Astrocyte (in vitro differentiated cells and primary cell): ENCODE measurements around the gene HDAC10. TPM values are rescaled to one million over a fixed set of nuclear protein-coding genes. Genes with fewer than 3 reads are reported as not detected.

Experiments
- DNase-seq: peaks from one replicate; pipeline ENCODE4 v3.0.0-alpha.2; 2010; ENCODE audit warnings: low read depth
- FAIRE-seq: peaks from 2 replicates; lab custom pipeline; 2011; peaks lifted over from hg19 to GRCh38; lab: Jason Lieb, UNC
- H2AFZ ChIP-seq: 2 replicates; pipeline ENCODE4 v1.6.0; 2012; ENCODE audit warnings: low read depth, low read length, inconsistent platforms
- H3K27ac ChIP-seq: 2 replicates; pipeline ENCODE4 v1.5.1; 2011; ENCODE audit warnings: low read depth, low read length, inconsistent platforms
- H3K27me3 ChIP-seq: 2 replicates; pipeline ENCODE4 v1.6.0; 2011; ENCODE audit warnings: low read length, inconsistent platforms; ENCODE audit not compliant: insufficient read depth
- H3K36me3 ChIP-seq: 2 replicates; pipeline ENCODE4 v1.5.1; 2011; ENCODE audit warnings: low read length, inconsistent platforms; ENCODE audit not compliant: insufficient read depth
- H3K4me1 ChIP-seq: 2 replicates; pipeline ENCODE4 v1.5.1; 2011; ENCODE audit warnings: low read length, inconsistent platforms; ENCODE audit not compliant: insufficient read depth
- H3K4me2 ChIP-seq: 2 replicates; pipeline ENCODE4 v1.6.0; 2012; ENCODE audit warnings: low read length, inconsistent platforms
- H3K4me3 ChIP-seq: 2 replicates; pipeline ENCODE4 v1.5.1; 2011; ENCODE audit warnings: low read depth, mild to moderate bottlenecking, low read length, inconsistent platforms; ENCODE audit not compliant: insufficient read depth
- H3K79me2 ChIP-seq: 2 replicates; pipeline ENCODE4 v1.6.0; 2012; ENCODE audit warnings: mild to moderate bottlenecking, low read length, inconsistent platforms; ENCODE audit not compliant: insufficient read depth
- H3K9ac ChIP-seq: 2 replicates; pipeline ENCODE4 v1.6.0; 2012; ENCODE audit warnings: mild to moderate bottlenecking, low read length, inconsistent platforms
- H3K9me3 ChIP-seq: 2 replicates; pipeline ENCODE4 v1.5.1; 2012; ENCODE audit warnings: low read depth, mild to moderate bottlenecking, low read length, inconsistent platforms; ENCODE audit not compliant: insufficient read depth
- H4K20me1 ChIP-seq: 2 replicates; pipeline ENCODE4 v1.6.0; 2012; ENCODE audit warnings: low read length, inconsistent platforms; ENCODE audit not compliant: insufficient read depth
- H3K27ac Mint-ChIP-seq: one replicate; pipeline ENCODE4 v1.8.0; 2021; ENCODE audit warnings: mild to moderate bottlenecking, mixed read lengths; ENCODE audit not compliant: unreplicated experiment
- H3K27me3 Mint-ChIP-seq: one replicate; pipeline ENCODE4 v1.8.0; 2021; ENCODE audit warnings: low read depth, mixed read lengths; ENCODE audit not compliant: unreplicated experiment
- H3K36me3 Mint-ChIP-seq: one replicate; pipeline ENCODE4 v1.8.0; 2021; ENCODE audit warnings: low read depth, mixed read lengths; ENCODE audit not compliant: unreplicated experiment
- H3K4me1 Mint-ChIP-seq: one replicate; pipeline ENCODE4 v1.8.0; 2021; ENCODE audit warnings: low read depth, mixed read lengths; ENCODE audit not compliant: unreplicated experiment
- H3K4me3 Mint-ChIP-seq: one replicate; pipeline ENCODE4 v1.8.0; 2021; ENCODE audit warnings: mild to moderate bottlenecking, moderate library complexity, mixed read lengths; ENCODE audit not compliant: unreplicated experiment
- H3K9me3 Mint-ChIP-seq: one replicate; pipeline ENCODE4 v1.8.0; 2021; ENCODE audit warnings: mild to moderate bottlenecking, mixed read lengths; ENCODE audit not compliant: unreplicated experiment
- EZH2 ChIP-seq: IDR thresholded peaks from 2 replicates; pipeline ENCODE4 v1.6.1; 2012; ENCODE audit warnings: mild to moderate bottlenecking, low read length, inconsistent platforms; ENCODE audit not compliant: insufficient read depth
- total RNA-seq: library from RNA; stranded (reverse); gene quantifications from 2 replicates; pipeline ENCODE4 v1.2.1, GENCODE V29; 2021
- TF ChIP-seq, protein P1 (sequence below): IDR thresholded peaks from 2 replicates; pipeline ENCODE4 v1.5.1; 2011; ENCODE audit warnings: low read depth, mild to moderate bottlenecking, inconsistent platforms, low read length, moderate library complexity; ENCODE audit not compliant: insufficient read depth

HDAC10 gene
- total RNA-seq, 1 donor from 2014 or later = 46.5 TPM

DNA sequence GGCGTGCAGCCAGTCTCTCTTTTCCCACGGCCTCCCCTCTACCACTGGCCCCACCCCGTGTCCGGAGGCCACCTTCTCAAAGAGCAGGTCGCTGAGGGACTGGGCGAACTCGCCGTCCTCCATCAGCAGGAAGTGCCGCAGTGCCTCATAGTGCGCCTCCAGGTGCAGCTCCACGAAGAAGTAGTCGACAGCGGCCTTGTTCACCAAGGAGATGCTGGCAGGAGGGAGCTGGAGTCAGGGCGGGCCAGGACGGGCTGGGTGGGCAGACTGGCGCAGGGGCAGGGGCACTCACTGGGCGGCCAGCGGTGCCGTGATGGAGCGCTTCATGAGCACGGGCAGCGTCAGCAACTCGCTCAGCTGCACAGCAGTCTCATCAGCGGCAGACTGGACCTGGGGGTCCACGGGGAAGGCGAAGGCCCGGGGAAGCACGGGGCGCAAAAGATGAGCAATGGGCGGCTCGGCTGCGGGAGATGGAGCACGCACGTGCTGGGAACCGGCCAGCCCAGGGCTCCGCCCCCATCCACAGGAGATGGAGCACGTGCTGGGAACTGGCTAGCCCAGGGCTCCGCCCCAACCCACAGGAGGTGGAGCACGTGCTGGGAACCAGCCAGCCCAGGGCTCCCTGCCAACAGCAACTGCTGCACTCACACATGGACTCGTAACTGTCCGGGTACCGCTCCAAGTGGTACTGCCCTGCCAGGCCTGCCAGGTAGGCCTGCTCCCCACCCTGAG, 31.9 kb downstream of the HDAC10 start:
- H3K27ac ChIP-seq = no peak overlapping the region
- no peaks in the 10 kb centered on the region for H3K9me3 ChIP-seq
- FAIRE-seq = no peak
- H2AFZ ChIP-seq = no peak overlapping the region
- no peak overlapping the region for H3K4me3 ChIP-seq
- TF ChIP-seq, protein P1, sequence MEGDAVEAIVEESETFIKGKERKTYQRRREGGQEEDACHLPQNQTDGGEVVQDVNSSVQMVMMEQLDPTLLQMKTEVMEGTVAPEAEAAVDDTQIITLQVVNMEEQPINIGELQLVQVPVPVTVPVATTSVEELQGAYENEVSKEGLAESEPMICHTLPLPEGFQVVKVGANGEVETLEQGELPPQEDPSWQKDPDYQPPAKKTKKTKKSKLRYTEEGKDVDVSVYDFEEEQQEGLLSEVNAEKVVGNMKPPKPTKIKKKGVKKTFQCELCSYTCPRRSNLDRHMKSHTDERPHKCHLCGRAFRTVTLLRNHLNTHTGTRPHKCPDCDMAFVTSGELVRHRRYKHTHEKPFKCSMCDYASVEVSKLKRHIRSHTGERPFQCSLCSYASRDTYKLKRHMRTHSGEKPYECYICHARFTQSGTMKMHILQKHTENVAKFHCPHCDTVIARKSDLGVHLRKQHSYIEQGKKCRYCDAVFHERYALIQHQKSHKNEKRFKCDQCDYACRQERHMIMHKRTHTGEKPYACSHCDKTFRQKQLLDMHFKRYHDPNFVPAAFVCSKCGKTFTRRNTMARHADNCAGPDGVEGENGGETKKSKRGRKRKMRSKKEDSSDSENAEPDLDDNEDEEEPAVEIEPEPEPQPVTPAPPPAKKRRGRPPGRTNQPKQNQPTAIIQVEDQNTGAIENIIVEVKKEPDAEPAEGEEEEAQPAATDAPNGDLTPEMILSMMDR = no peak
- no peaks in the 10 kb centered on the region for H3K27me3 ChIP-seq
- no peak overlapping the region for H3K4me2 ChIP-seq
- Mint-ChIP-seq H3K27me3 (no peaks in the 10 kb centered on the region), H3K36me3 (peaks cover 10% of the 10 kb centered on the region), H3K4me3 (no peak overlapping the region), H3K9me3 (no peaks in the 10 kb centered on the region), H3K4me1 (peaks cover 2% of the 10 kb centered on the region), H3K27ac (no peak overlapping the region)
- H4K20me1 ChIP-seq = peaks cover 61% of the 10 kb centered on the region
- H3K4me1 ChIP-seq = no peaks in the 10 kb centered on the region
- peak; percentile 51 for DNase-seq
- peaks cover 10% of the 10 kb centered on the region for H3K36me3 ChIP-seq
- H3K9ac ChIP-seq = no peak overlapping the region
- H3K79me2 ChIP-seq = peaks cover 16% of the 10 kb centered on the region

DNA sequence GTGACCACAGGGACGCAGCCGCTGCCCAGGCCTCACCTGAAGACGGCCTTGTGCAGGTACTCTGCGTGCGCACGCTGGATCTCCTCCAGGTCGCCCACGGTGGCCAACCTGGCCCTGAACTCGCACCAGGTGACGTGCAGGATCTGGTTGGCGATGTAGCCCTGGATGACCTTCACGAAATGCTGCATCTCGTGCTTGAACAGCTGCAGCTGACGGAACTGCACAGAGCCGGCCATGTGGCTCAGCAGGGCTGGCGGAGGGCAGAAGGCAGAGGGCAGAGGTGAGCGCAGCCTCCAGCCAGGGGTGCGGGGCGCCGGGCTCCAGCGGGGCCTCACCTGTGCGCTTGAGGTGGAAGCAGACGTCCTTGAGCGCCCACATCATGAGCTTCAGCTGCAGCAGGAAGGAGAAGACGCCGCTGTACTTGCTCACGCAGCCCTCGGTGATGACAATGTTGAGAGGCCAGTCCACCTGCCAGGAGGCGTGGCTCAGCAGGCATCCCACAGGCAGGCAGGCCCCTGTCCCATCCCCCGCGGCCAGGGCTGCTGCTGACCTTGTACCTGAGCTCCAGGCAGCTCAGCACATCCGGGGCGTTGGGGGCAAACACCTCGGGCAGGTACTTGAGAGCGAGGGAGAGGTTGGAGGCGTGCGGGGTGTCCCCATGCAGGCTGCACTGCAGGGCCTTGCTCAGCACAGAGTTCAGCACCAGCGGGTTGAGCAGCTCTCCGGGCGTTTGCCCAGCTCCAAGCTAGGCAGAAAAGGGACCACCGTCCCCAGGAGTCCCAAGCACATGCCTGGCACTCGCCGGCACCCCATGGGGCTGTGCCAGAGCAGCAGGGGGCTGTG, 32.7 kb downstream of the HDAC10 start:
- Histone ChIP-seq H3K36me3 (peaks cover 8% of the 10 kb centered on the region), H2AFZ (no peak overlapping the region), H3K9ac (no peak overlapping the region), H4K20me1 (peaks cover 63% of the 10 kb centered on the region), H3K4me1 (no peaks in the 10 kb centered on the region), H3K4me2 (no peak overlapping the region), H3K4me3 (no peak overlapping the region), H3K27me3 (no peaks in the 10 kb centered on the region), H3K27ac (no peak overlapping the region), H3K79me2 (peaks cover 21% of the 10 kb centered on the region), H3K9me3 (no peaks in the 10 kb centered on the region)
- TF ChIP-seq, protein P1 = no peak
- TF ChIP-seq EZH2 = no peak
- H3K36me3 Mint-ChIP-seq = peaks cover 8% of the 10 kb centered on the region
- no peak overlapping the region for H3K4me3 Mint-ChIP-seq
- peaks cover 2% of the 10 kb centered on the region for H3K4me1 Mint-ChIP-seq
- H3K9me3 Mint-ChIP-seq = no peaks in the 10 kb centered on the region
- H3K27me3 Mint-ChIP-seq = no peaks in the 10 kb centered on the region
- no peak for DNase-seq
- no peak for FAIRE-seq
- H3K27ac Mint-ChIP-seq = no peak overlapping the region
